ENCODE data around the gene SSH3. TPM values are rescaled to one million over a fixed set of nuclear protein-coding genes. Genes with fewer than 3 reads are reported as not detected.
A peak's percentile ranks its signal among the peaks of the same experiment; 100 is the strongest.

SSH3 gene
- total RNA-seq, 4 donors from 2014 or later = 28.2 to 51.5 (median 44.0) TPM

GRCh38 chr11:67268081-67268961 is 35.0 kb upstream of the SSH3 start:
- Histone ChIP-seq H3K36me3 (peaks cover 0 to 13% (median 6%) of the 10 kb centered on the region in 4 donors), H3K4me3 (peak overlapping the region; percentile 78 to 99 (median 98)), H3K27ac (replicated peaks in 1 of 4) (peak overlapping the region; percentile 87 to 89 (median 88)), H3K27me3 (no peaks in the 10 kb centered on the region), H3K9me3 (no peaks in the 10 kb centered on the region), H3K4me1 (peaks cover 67 to 83% (median 72%) of the 10 kb centered on the region in 4 donors)
- intact Hi-C loops (cut with DNase I) = no loop called here
- DNase-seq (ENCODE audit: extremely low spot score) = no peak
- TF ChIP-seq EP300 (IDR thresholded peaks at IDR 0.05) = no peak
- TF ChIP-seq POLR2A (IDR thresholded peaks at IDR 0.05; ENCODE audit: low read depth) = no peak
- 64% methylated on average over 15 of the region's 21 CpGs for WGBS

- intact Hi-C loops (cut with DNase I) = no loop called here
- no peak for TF ChIP-seq CTCF (IDR thresholded peaks at IDR 0.05)
- TF ChIP-seq EP300 (IDR thresholded peaks at IDR 0.05) = no peak
- TF ChIP-seq POLR2AphosphoS5 (IDR thresholded peaks at IDR 0.05) = no peak
- no peak for TF ChIP-seq POLR2A (IDR thresholded peaks at IDR 0.05; ENCODE audit: low read depth)
- H3K36me3 ChIP-seq = peaks cover 0 to 13% (median 6%) of the 10 kb centered on the region in 4 donors
- H3K9me3 ChIP-seq = no peaks in the 10 kb centered on the region
- H3K4me1 ChIP-seq = peaks cover 73 to 83% (median 76%) of the 10 kb centered on the region in 4 donors
- no peaks in the 10 kb centered on the region for H3K27me3 ChIP-seq
- 89% methylated on average over 13 of the region's 13 CpGs for WGBS
- peak overlapping the region; percentile 73 to 89 (median 87) for H3K27ac ChIP-seq (replicated peaks in 1 of 4)
- H3K4me3 ChIP-seq = peak overlapping the region; percentile 36 to 99 (median 88)
- no peak for DNase-seq (ENCODE audit: extremely low spot score)
These were observed 34.4 kb upstream of the SSH3 start for GRCh38 chr11:67268962-67269268.

- Histone ChIP-seq H3K27me3 (no peaks in the 10 kb centered on the region), H3K36me3 (peaks cover 0 to 13% (median 6%) of the 10 kb centered on the region in 4 donors), H3K4me1 (peaks cover 80 to 89% (median 83%) of the 10 kb centered on the region in 4 donors), H3K4me3 (peak overlapping the region; percentile 36 to 99 (median 88)), H3K27ac (replicated peaks in 1 of 4) (peak overlapping the region; percentile 73 to 89 (median 87)), H3K9me3 (no peaks in the 10 kb centered on the region)
- no peak for DNase-seq (ENCODE audit: extremely low spot score)
- intact Hi-C loops (cut with DNase I) = no loop called here
- TF ChIP-seq POLR2A (IDR thresholded peaks at IDR 0.05; ENCODE audit: low read depth) = no peak
- no peak for TF ChIP-seq EP300 (IDR thresholded peaks at IDR 0.05)
- no peak for TF ChIP-seq POLR2AphosphoS5 (IDR thresholded peaks at IDR 0.05)
- TF ChIP-seq CTCF (IDR thresholded peaks at IDR 0.05) = no peak
- 32% methylated on average over 10 of the region's 15 CpGs for WGBS
These were observed 33.7 kb upstream of the SSH3 start for GRCh38 chr11:67269401-67270255.

- no peaks in the 10 kb centered on the region for H3K27me3 ChIP-seq
- peaks cover 89 to 96% (median 92%) of the 10 kb centered on the region in 4 donors for H3K4me1 ChIP-seq
- intact Hi-C loops (cut with DNase I) = no loop called here
- WGBS = 28% methylated on average over 21 of the region's 28 CpGs
- TF ChIP-seq POLR2A (IDR thresholded peaks at IDR 0.05; ENCODE audit: low read depth) = no peak
- TF ChIP-seq POLR2AphosphoS5 (IDR thresholded peaks at IDR 0.05) = no peak
- no peak for TF ChIP-seq EP300 (IDR thresholded peaks at IDR 0.05)
- no peak for TF ChIP-seq CTCF (IDR thresholded peaks at IDR 0.05)
- H3K27ac ChIP-seq (replicated peaks in 1 of 4) = peak overlapping the region; percentile 73 to 89 (median 87)
- H3K36me3 ChIP-seq = peaks cover 0 to 13% (median 6%) of the 10 kb centered on the region in 4 donors
- no peaks in the 10 kb centered on the region for H3K9me3 ChIP-seq
- H3K4me3 ChIP-seq = peak overlapping the region; percentile 36 to 99 (median 88)
- DNase-seq (ENCODE audit: extremely low spot score) = no peak
These were observed 32.8 kb upstream of the SSH3 start for GRCh38 chr11:67270256-67271204.
